Measurements from ENCODE around the gene EDDM3A. TPM values are rescaled to one million over a fixed set of nuclear protein-coding genes. Genes with fewer than 3 reads are reported as not detected.
"Not testable (repeated sequence)": the region's sequence is repeated elsewhere in the genome, so short reads cannot be mapped to it uniquely, and the experiment has no call there.

The EDDM3A gene
- total RNA-seq, 1 experiment from 2014 or later: not detected

DNA sequence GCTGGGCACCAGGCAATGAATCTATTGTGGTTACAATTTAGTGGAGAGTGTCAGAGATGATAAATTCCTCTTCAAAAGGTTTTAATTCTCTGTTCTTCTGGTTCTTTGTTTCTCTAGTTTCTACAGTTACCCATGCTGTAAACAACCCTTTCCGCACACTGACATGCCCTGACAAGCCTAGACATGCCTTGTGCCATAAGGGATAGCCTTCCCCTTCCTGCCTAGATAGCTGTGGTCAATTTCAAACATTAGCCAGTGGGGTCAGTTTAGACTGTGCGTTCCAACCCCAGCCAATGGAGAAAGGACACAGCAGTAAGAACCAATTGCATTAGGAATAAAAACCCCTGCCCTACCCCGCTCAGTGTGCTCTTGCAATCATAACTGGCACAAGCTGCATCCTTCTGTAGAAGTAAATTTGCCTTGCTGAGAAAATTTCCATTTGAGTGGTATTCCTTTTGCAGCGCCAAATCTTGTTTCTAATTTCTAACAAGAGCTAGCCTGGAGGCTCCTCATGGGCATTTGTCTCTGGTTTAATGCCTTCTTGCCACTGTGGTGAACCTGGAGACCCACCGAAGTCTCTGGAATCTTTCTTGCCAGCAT, 6.4 kb downstream of the EDDM3A start:
- Histone ChIP-seq H3K27me3 (ENCODE audit: insufficient read depth, low read depth) (no peaks in the 10 kb centered on the region), H3K79me2 (ENCODE audit: low read depth) (no peaks in the 10 kb centered on the region), H3K4me3 (no peak overlapping the region), H3K4me1 (replicated peaks; ENCODE audit: insufficient read depth) (no peaks in the 10 kb centered on the region), H3K4me2 (no peak overlapping the region), H4K20me1 (ENCODE audit: insufficient read depth) (no peaks in the 10 kb centered on the region), H2AFZ (no peak overlapping the region), H3K9me3 (ENCODE audit: insufficient read depth, low read depth) (no peaks in the 10 kb centered on the region), H3K36me3 (ENCODE audit: low read depth) (no peaks in the 10 kb centered on the region), H3F3A (ENCODE audit: insufficient read depth, low read depth) (no peaks in the 10 kb centered on the region), H3K9me2 (ENCODE audit: insufficient read depth) (no peaks in the 10 kb centered on the region), H3K27ac (no peak overlapping the region)
- intact Hi-C loops (cut with micrococcal nuclease; ENCODE audit: unreplicated experiment): no loop called here
- CTCF ChIA-PET: no interaction called here
- no TSS peak for BruUV-seq (replicated peaks)
- no peak for DNase-seq
- POLR2A ChIA-PET (ENCODE audit: unreplicated experiment): no interaction called here
- TF ChIP-seq EZH2 (IDR thresholded peaks at IDR 0.05; ENCODE audit: low read depth): no peak
- TF ChIP-seq, protein P1, sequence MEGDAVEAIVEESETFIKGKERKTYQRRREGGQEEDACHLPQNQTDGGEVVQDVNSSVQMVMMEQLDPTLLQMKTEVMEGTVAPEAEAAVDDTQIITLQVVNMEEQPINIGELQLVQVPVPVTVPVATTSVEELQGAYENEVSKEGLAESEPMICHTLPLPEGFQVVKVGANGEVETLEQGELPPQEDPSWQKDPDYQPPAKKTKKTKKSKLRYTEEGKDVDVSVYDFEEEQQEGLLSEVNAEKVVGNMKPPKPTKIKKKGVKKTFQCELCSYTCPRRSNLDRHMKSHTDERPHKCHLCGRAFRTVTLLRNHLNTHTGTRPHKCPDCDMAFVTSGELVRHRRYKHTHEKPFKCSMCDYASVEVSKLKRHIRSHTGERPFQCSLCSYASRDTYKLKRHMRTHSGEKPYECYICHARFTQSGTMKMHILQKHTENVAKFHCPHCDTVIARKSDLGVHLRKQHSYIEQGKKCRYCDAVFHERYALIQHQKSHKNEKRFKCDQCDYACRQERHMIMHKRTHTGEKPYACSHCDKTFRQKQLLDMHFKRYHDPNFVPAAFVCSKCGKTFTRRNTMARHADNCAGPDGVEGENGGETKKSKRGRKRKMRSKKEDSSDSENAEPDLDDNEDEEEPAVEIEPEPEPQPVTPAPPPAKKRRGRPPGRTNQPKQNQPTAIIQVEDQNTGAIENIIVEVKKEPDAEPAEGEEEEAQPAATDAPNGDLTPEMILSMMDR (conservative IDR thresholded peaks at IDR 0.05): no peak

- Histone ChIP-seq H3K36me3 (ENCODE audit: low read depth) (no peaks in the 10 kb centered on the region), H3K79me2 (ENCODE audit: low read depth) (no peaks in the 10 kb centered on the region), H3K4me2 (no peak overlapping the region), H3K9me3 (ENCODE audit: insufficient read depth, low read depth) (no peaks in the 10 kb centered on the region), H4K20me1 (ENCODE audit: insufficient read depth) (no peaks in the 10 kb centered on the region), H3K9me2 (ENCODE audit: insufficient read depth) (no peaks in the 10 kb centered on the region), H3F3A (ENCODE audit: insufficient read depth, low read depth) (no peaks in the 10 kb centered on the region), H2AFZ (no peak overlapping the region), H3K27ac (no peak overlapping the region), H3K4me3 (no peak overlapping the region), H3K4me1 (replicated peaks; ENCODE audit: insufficient read depth) (no peaks in the 10 kb centered on the region), H3K27me3 (ENCODE audit: insufficient read depth, low read depth) (no peaks in the 10 kb centered on the region)
- TF ChIP-seq EZH2 (IDR thresholded peaks at IDR 0.05; ENCODE audit: low read depth): no peak
- intact Hi-C loops (cut with micrococcal nuclease; ENCODE audit: unreplicated experiment): no loop called here
- no peak for DNase-seq
- ChIA-PET CTCF (no interaction called here), POLR2A (ENCODE audit: unreplicated experiment) (no interaction called here)
- no TSS peak for BruUV-seq (replicated peaks)
Measured at GRCh38 chr14:20754308-20754707, 8.6 kb downstream of the EDDM3A start.

GRCh38 chr14:20755037-20755436, 9.3 kb downstream of the EDDM3A start:
- no TSS peak for BruUV-seq (replicated peaks)
- intact Hi-C loops (cut with micrococcal nuclease; ENCODE audit: unreplicated experiment): no loop called here
- Histone ChIP-seq H3K27me3 (ENCODE audit: insufficient read depth, low read depth) (no peaks in the 10 kb centered on the region), H3K9me2 (ENCODE audit: insufficient read depth) (no peaks in the 10 kb centered on the region), H3K79me2 (ENCODE audit: low read depth) (no peaks in the 10 kb centered on the region), H3F3A (ENCODE audit: insufficient read depth, low read depth) (no peaks in the 10 kb centered on the region), H4K20me1 (ENCODE audit: insufficient read depth) (no peaks in the 10 kb centered on the region), H3K4me3 (no peak overlapping the region), H3K27ac (no peak overlapping the region), H3K4me1 (replicated peaks; ENCODE audit: insufficient read depth) (no peaks in the 10 kb centered on the region), H3K4me2 (no peak overlapping the region), H3K9me3 (ENCODE audit: insufficient read depth, low read depth) (no peaks in the 10 kb centered on the region), H2AFZ (no peak overlapping the region), H3K36me3 (ENCODE audit: low read depth) (no peaks in the 10 kb centered on the region)
- ChIA-PET POLR2A (ENCODE audit: unreplicated experiment) (no interaction called here), CTCF (no interaction called here)
- TF ChIP-seq EZH2 (IDR thresholded peaks at IDR 0.05; ENCODE audit: low read depth): no peak
- TF ChIP-seq, protein P1 (conservative IDR thresholded peaks at IDR 0.05): no peak
- DNase-seq: no peak

GRCh38 chr14:20757965-20758364, 12.3 kb downstream of the EDDM3A start:
- Histone ChIP-seq H3K9me3 (ENCODE audit: insufficient read depth, low read depth) (no peaks in the 10 kb centered on the region), H3K27me3 (ENCODE audit: insufficient read depth, low read depth) (no peaks in the 10 kb centered on the region), H4K20me1 (ENCODE audit: insufficient read depth) (no peaks in the 10 kb centered on the region), H2AFZ (no peak overlapping the region), H3K4me3 (no peak overlapping the region), H3K4me1 (replicated peaks; ENCODE audit: insufficient read depth) (peaks cover 7% of the 10 kb centered on the region), H3K27ac (no peak overlapping the region), H3F3A (ENCODE audit: insufficient read depth, low read depth) (no peaks in the 10 kb centered on the region), H3K79me2 (ENCODE audit: low read depth) (no peaks in the 10 kb centered on the region), H3K36me3 (ENCODE audit: low read depth) (no peaks in the 10 kb centered on the region), H3K9me2 (ENCODE audit: insufficient read depth) (no peaks in the 10 kb centered on the region), H3K4me2 (no peak overlapping the region)
- ChIA-PET POLR2A (ENCODE audit: unreplicated experiment) (no interaction called here), CTCF (no interaction called here)
- intact Hi-C loops (cut with micrococcal nuclease; ENCODE audit: unreplicated experiment): no loop called here
- no TSS peak for BruUV-seq (replicated peaks)
- no peak for TF ChIP-seq EZH2 (IDR thresholded peaks at IDR 0.05; ENCODE audit: low read depth)
- TF ChIP-seq, protein P1 (conservative IDR thresholded peaks at IDR 0.05): no peak
- DNase-seq: no peak

- H2AFZ ChIP-seq; H3K4me2 ChIP-seq; H3K4me1 ChIP-seq (replicated peaks; ENCODE audit: insufficient read depth); H3K9me2 ChIP-seq (ENCODE audit: insufficient read depth); H3F3A ChIP-seq (ENCODE audit: insufficient read depth, low read depth); CTCF ChIA-PET; H3K79me2 ChIP-seq (ENCODE audit: low read depth); H3K9me3 ChIP-seq (ENCODE audit: insufficient read depth, low read depth); DNase-seq; H3K36me3 ChIP-seq (ENCODE audit: low read depth); H3K27ac ChIP-seq; H3K4me3 ChIP-seq; BruUV-seq (replicated peaks); H3K27me3 ChIP-seq (ENCODE audit: insufficient read depth, low read depth); intact Hi-C loops (cut with micrococcal nuclease; ENCODE audit: unreplicated experiment); POLR2A ChIA-PET (ENCODE audit: unreplicated experiment); H4K20me1 ChIP-seq (ENCODE audit: insufficient read depth): not testable (repeated sequence)
Measured at GRCh38 chr14:20759465-20759864, 13.8 kb downstream of the EDDM3A start.

Data from PC-9 (cell line).